ENCODE data around the gene FAM117B. TPM values are rescaled to one million over a fixed set of nuclear protein-coding genes. Genes with fewer than 3 reads are reported as not detected.

FAM117B gene
- total and polyA plus RNA-seq, 4 experiments from 2014 or later = 4.8 to 27.1 (median 19.1) TPM

- H3K4me1 Mint-ChIP-seq = peaks cover 5 to 20% (median 9%) of the 10 kb centered on the region in 4 donors
These were observed 117.3 kb downstream of the FAM117B start for GRCh38 chr2:202752071-202752470.

GRCh38 chr2:202754936-202755335, 120.2 kb downstream of the FAM117B start:
- peaks cover 0 to 18% (median 7%) of the 10 kb centered on the region in 4 donors for H3K4me1 Mint-ChIP-seq
- H3K27ac ChIP-seq (ENCODE audit: low read depth, low read length) = no peak overlapping the region
- DNase-seq = no peak

More at GRCh38 chr2:202752071-202752470, 117.3 kb downstream of the FAM117B start:
- Histone ChIP-seq H3K36me3 (ENCODE audit: insufficient read depth, low read length) (peaks cover 5% of the 10 kb centered on the region), H3K4me1 (ENCODE audit: insufficient read depth, low read length) (no peaks in the 10 kb centered on the region), H3K27me3 (ENCODE audit: insufficient read depth, low read length) (no peaks in the 10 kb centered on the region), H3K9me3 (ENCODE audit: control insufficient read depth in 1 of 2, low read length in 2 of 2) (no peaks in the 10 kb centered on the region), H3K4me3 (ENCODE audit: low read length in 2 of 2) (no peak overlapping the region), H3K27ac (ENCODE audit: low read depth, low read length) (no peak overlapping the region)
- Mint-ChIP-seq H3K27me3 (no peaks in the 10 kb centered on the region), H3K9me3 (peaks cover 0 to 2% (median 0%) of the 10 kb centered on the region in 8 donors), H3K36me3 (peaks cover 28 to 30% of the 10 kb centered on the region in 2 donors), H3K27ac (peak overlapping the region in 3 of 7 donors; percentile 43 to 69 (median 55)), H3K4me3 (no peak overlapping the region)
- CTCF ChIA-PET (ENCODE audit: partially characterized antibody) = interaction anchor here (0.7 to 2.1 kb wide), 3 partner anchors 9 to 731 kb away, joined by 3 to 7 read pairs (median 3); no protein-coding TSS in a partner anchor
- intact Hi-C loops (cut with micrococcal nuclease) = no loop called here
- no peak for DNase-seq
- POLR2A ChIA-PET (ENCODE audit: partially characterized antibody) = interaction anchor here (0.7 kb wide), 1 partner anchor 117 kb away, joined by 4 read pairs; no protein-coding TSS in a partner anchor

GRCh38 chr2:202756598-202756997, 121.8 kb downstream of the FAM117B start:
- POLR2A ChIA-PET (ENCODE audit: partially characterized antibody) = no interaction called here
- peaks cover 61 to 62% of the 10 kb centered on the region in 2 donors for H3K36me3 Mint-ChIP-seq
- no peak overlapping the region for H3K4me3 Mint-ChIP-seq
- H3K27ac ChIP-seq (ENCODE audit: low read depth, low read length) = no peak overlapping the region
- H3K27me3 Mint-ChIP-seq = no peaks in the 10 kb centered on the region
- DNase-seq = no peak
- CTCF ChIA-PET (ENCODE audit: partially characterized antibody) = no interaction called here
- intact Hi-C loops (cut with micrococcal nuclease) = no loop called here
- peaks cover 26% of the 10 kb centered on the region for H3K36me3 ChIP-seq (ENCODE audit: insufficient read depth, low read length)
- no peaks in the 10 kb centered on the region for H3K9me3 ChIP-seq (ENCODE audit: control insufficient read depth in 1 of 2, low read length in 2 of 2)
- H3K4me3 ChIP-seq (ENCODE audit: low read length in 2 of 2) = no peak overlapping the region
- H3K4me1 ChIP-seq (ENCODE audit: insufficient read depth, low read length) = no peaks in the 10 kb centered on the region
- H3K9me3 Mint-ChIP-seq = peaks cover 0 to 2% (median 0%) of the 10 kb centered on the region in 8 donors
- H3K27me3 ChIP-seq (ENCODE audit: insufficient read depth, low read length) = no peaks in the 10 kb centered on the region
- peak overlapping the region in 1 of 7 donors; percentile 31 for H3K27ac Mint-ChIP-seq
- peaks cover 0 to 11% (median 3%) of the 10 kb centered on the region in 4 donors for H3K4me1 Mint-ChIP-seq

More at GRCh38 chr2:202754936-202755335, 120.2 kb downstream of the FAM117B start:
- ChIA-PET CTCF (ENCODE audit: partially characterized antibody) (no interaction called here), POLR2A (ENCODE audit: partially characterized antibody) (no interaction called here)
- peaks cover 0 to 2% (median 0%) of the 10 kb centered on the region in 8 donors for H3K9me3 Mint-ChIP-seq
- peaks cover 20% of the 10 kb centered on the region for H3K36me3 ChIP-seq (ENCODE audit: insufficient read depth, low read length)
- no peaks in the 10 kb centered on the region for H3K4me1 ChIP-seq (ENCODE audit: insufficient read depth, low read length)
- no peak overlapping the region for H3K4me3 Mint-ChIP-seq
- H3K27ac Mint-ChIP-seq = peak overlapping the region in 3 of 7 donors; percentile 38 to 59 (median 53)
- H3K4me3 ChIP-seq (ENCODE audit: low read length in 2 of 2) = no peak overlapping the region
- H3K9me3 ChIP-seq (ENCODE audit: control insufficient read depth in 1 of 2, low read length in 2 of 2) = no peaks in the 10 kb centered on the region
- no peaks in the 10 kb centered on the region for H3K27me3 Mint-ChIP-seq
- H3K27me3 ChIP-seq (ENCODE audit: insufficient read depth, low read length) = no peaks in the 10 kb centered on the region
- peaks cover 49 to 54% of the 10 kb centered on the region in 2 donors for H3K36me3 Mint-ChIP-seq
- intact Hi-C loops (cut with micrococcal nuclease) = no loop called here

- Mint-ChIP-seq H3K9me3 (peaks cover 0 to 2% (median 0%) of the 10 kb centered on the region in 8 donors), H3K4me3 (no peak overlapping the region), H3K36me3 (peaks cover 62 to 63% of the 10 kb centered on the region in 2 donors), H3K27ac (peak overlapping the region in 1 of 7 donors; percentile 29), H3K27me3 (no peaks in the 10 kb centered on the region), H3K4me1 (peaks cover 0 to 11% (median 1%) of the 10 kb centered on the region in 4 donors)
- H3K27me3 ChIP-seq (ENCODE audit: insufficient read depth, low read length) = no peaks in the 10 kb centered on the region
- CTCF ChIA-PET (ENCODE audit: partially characterized antibody) = interaction anchor here (1.1 to 1.4 kb wide), 2 partner anchors 11 to 169 kb away, joined by 3 to 4 read pairs; no protein-coding TSS in a partner anchor
- H3K4me3 ChIP-seq (ENCODE audit: low read length in 2 of 2) = no peak overlapping the region
- POLR2A ChIA-PET (ENCODE audit: partially characterized antibody) = no interaction called here
- H3K27ac ChIP-seq (ENCODE audit: low read depth, low read length) = no peak overlapping the region
- H3K4me1 ChIP-seq (ENCODE audit: insufficient read depth, low read length) = no peaks in the 10 kb centered on the region
- intact Hi-C loops (cut with micrococcal nuclease) = no loop called here
- no peaks in the 10 kb centered on the region for H3K9me3 ChIP-seq (ENCODE audit: control insufficient read depth in 1 of 2, low read length in 2 of 2)
- peaks cover 26% of the 10 kb centered on the region for H3K36me3 ChIP-seq (ENCODE audit: insufficient read depth, low read length)
- no peak for DNase-seq
These were observed 122.6 kb downstream of the FAM117B start for GRCh38 chr2:202757339-202757738.

- intact Hi-C loops (cut with micrococcal nuclease) = no loop called here
- H3K4me3 ChIP-seq (ENCODE audit: low read length in 2 of 2) = no peak overlapping the region
- no peaks in the 10 kb centered on the region for H3K4me1 ChIP-seq (ENCODE audit: insufficient read depth, low read length)
- Mint-ChIP-seq H3K27me3 (no peaks in the 10 kb centered on the region), H3K27ac (no peak overlapping the region), H3K4me3 (no peak overlapping the region), H3K36me3 (peaks cover 65% of the 10 kb centered on the region in 2 donors), H3K9me3 (peaks cover 0 to 2% (median 0%) of the 10 kb centered on the region in 8 donors), H3K4me1 (peaks cover 0 to 7% (median 1%) of the 10 kb centered on the region in 4 donors)
- H3K9me3 ChIP-seq (ENCODE audit: control insufficient read depth in 1 of 2, low read length in 2 of 2) = no peaks in the 10 kb centered on the region
- DNase-seq = no peak
- ChIA-PET CTCF (ENCODE audit: partially characterized antibody) (interaction anchor here (1.1 to 1.4 kb wide), 2 partner anchors 10 to 169 kb away, joined by 3 to 4 read pairs; no protein-coding TSS in a partner anchor), POLR2A (ENCODE audit: partially characterized antibody) (no interaction called here)
- no peaks in the 10 kb centered on the region for H3K27me3 ChIP-seq (ENCODE audit: insufficient read depth, low read length)
- H3K27ac ChIP-seq (ENCODE audit: low read depth, low read length) = no peak overlapping the region
- H3K36me3 ChIP-seq (ENCODE audit: insufficient read depth, low read length) = peaks cover 26% of the 10 kb centered on the region
These were observed 123.4 kb downstream of the FAM117B start for GRCh38 chr2:202758128-202758527.

DNA sequence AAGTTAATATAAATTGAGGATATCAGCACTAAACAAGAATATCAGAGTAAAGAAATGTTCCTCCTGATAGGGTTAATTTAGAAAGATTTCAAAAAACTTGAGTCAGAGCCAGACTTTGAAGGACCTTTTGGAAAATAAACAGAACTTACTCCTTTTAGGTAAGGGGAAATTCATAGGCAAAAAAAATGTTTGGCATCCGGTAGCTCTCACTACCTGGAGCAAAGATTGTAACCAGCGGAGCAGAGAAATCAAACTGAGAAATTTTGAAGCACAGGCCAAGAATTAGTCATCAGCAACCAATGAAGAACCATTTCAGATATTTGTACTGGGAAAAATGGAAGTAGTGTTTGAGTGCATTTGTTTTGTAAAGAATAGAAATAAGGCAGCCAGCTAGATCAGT, 123.8 kb downstream of the FAM117B start:
- Mint-ChIP-seq H3K27ac (peak overlapping the region in 3 of 7 donors; percentile 6 to 74 (median 35)), H3K4me3 (no peak overlapping the region), H3K27me3 (no peaks in the 10 kb centered on the region), H3K36me3 (peaks cover 62 to 66% of the 10 kb centered on the region in 2 donors), H3K4me1 (peaks cover 0 to 4% (median 0%) of the 10 kb centered on the region in 4 donors), H3K9me3 (peaks cover 0 to 1% (median 0%) of the 10 kb centered on the region in 8 donors)
- intact Hi-C loops (cut with micrococcal nuclease) = no loop called here
- Histone ChIP-seq H3K27me3 (ENCODE audit: insufficient read depth, low read length) (no peaks in the 10 kb centered on the region), H3K4me3 (ENCODE audit: low read length in 2 of 2) (no peak overlapping the region), H3K9me3 (ENCODE audit: control insufficient read depth in 1 of 2, low read length in 2 of 2) (no peaks in the 10 kb centered on the region), H3K36me3 (ENCODE audit: insufficient read depth, low read length) (peaks cover 26% of the 10 kb centered on the region), H3K27ac (ENCODE audit: low read depth, low read length) (no peak overlapping the region), H3K4me1 (ENCODE audit: insufficient read depth, low read length) (no peaks in the 10 kb centered on the region)
- CTCF ChIA-PET (ENCODE audit: partially characterized antibody) = interaction anchor here (1.1 to 1.4 kb wide), 2 partner anchors 10 to 170 kb away, joined by 3 to 4 read pairs; no protein-coding TSS in a partner anchor
- no peak for DNase-seq
- POLR2A ChIA-PET (ENCODE audit: partially characterized antibody) = no interaction called here

GRCh38 chr2:202760848-202761247, 126.1 kb downstream of the FAM117B start:
- no peaks in the 10 kb centered on the region for H3K4me1 Mint-ChIP-seq
- intact Hi-C loops (cut with micrococcal nuclease) = loop anchor here (10.0 kb wide), 1 partner anchor 126 kb away; the partner anchor contains the start of gene FAM117B

More at GRCh38 chr2:202760848-202761247, 126.1 kb downstream of the FAM117B start:
- peaks cover 64 to 75% of the 10 kb centered on the region in 2 donors for H3K36me3 Mint-ChIP-seq
- Histone ChIP-seq H3K9me3 (ENCODE audit: control insufficient read depth in 1 of 2, low read length in 2 of 2) (no peaks in the 10 kb centered on the region), H3K36me3 (ENCODE audit: insufficient read depth, low read length) (peaks cover 35% of the 10 kb centered on the region), H3K27ac (ENCODE audit: low read depth, low read length) (no peak overlapping the region), H3K27me3 (ENCODE audit: insufficient read depth, low read length) (no peaks in the 10 kb centered on the region), H3K4me3 (ENCODE audit: low read length in 2 of 2) (no peak overlapping the region), H3K4me1 (ENCODE audit: insufficient read depth, low read length) (no peaks in the 10 kb centered on the region)
- H3K27ac Mint-ChIP-seq = peak overlapping the region in 5 of 7 donors; percentile 5 to 58 (median 58)
- no peaks in the 10 kb centered on the region for H3K27me3 Mint-ChIP-seq
- H3K4me3 Mint-ChIP-seq = no peak overlapping the region
- DNase-seq = no peak
- CTCF ChIA-PET (ENCODE audit: partially characterized antibody) = interaction anchor here (1.2 kb wide), 1 partner anchor 9 kb away, joined by 3 read pairs; no protein-coding TSS in a partner anchor
- H3K9me3 Mint-ChIP-seq = no peaks in the 10 kb centered on the region
- POLR2A ChIA-PET (ENCODE audit: partially characterized antibody) = no interaction called here
